Activated T-helper 17 cell treated with anti-CD3 and anti-CD28 coated beads, Interleukin-2, amount 50 U/mL, for 72 hours (primary cell): ENCODE results near the gene ELMO1. TPM values are rescaled to one million over a fixed set of nuclear protein-coding genes. Genes with fewer than 3 reads are reported as not detected.

Experiments
- ATAC-seq: fragments of 150-1000 bp; cut with Tn5 transposase; replicated peaks from 2 replicates; pipeline ENCODE4 v1.10.0; 2021; ENCODE audit warnings: mild to moderate bottlenecking, moderate library complexity
- H3K27ac Mint-ChIP-seq: one replicate; pipeline ENCODE4 v1.8.0; 2022; ENCODE audit warnings: mixed read lengths
- H3K27me3 Mint-ChIP-seq: one replicate; pipeline ENCODE4 v1.8.0; 2022; ENCODE audit warnings: mixed read lengths
- H3K36me3 Mint-ChIP-seq: one replicate; pipeline ENCODE4 v1.8.0; 2022; ENCODE audit warnings: low read depth, mild to moderate bottlenecking, mixed read lengths
- H3K4me1 Mint-ChIP-seq: one replicate; pipeline ENCODE4 v1.8.0; 2022; ENCODE audit warnings: mixed read lengths
- H3K4me3 Mint-ChIP-seq: one replicate; pipeline ENCODE4 v1.8.0; 2022; ENCODE audit warnings: mild to moderate bottlenecking, mixed read lengths
- H3K9me3 Mint-ChIP-seq: one replicate; pipeline ENCODE4 v1.8.0; 2022; ENCODE audit warnings: mixed read lengths
- total RNA-seq, 2 donors: library from RNA; stranded (reverse); gene quantifications; one replicate each; pipeline ENCODE4 v1.2.3, GENCODE V29; 2022

ELMO1 gene
- total RNA-seq, 2 donors from 2014 or later, result 77.4 to 106 TPM

DNA sequence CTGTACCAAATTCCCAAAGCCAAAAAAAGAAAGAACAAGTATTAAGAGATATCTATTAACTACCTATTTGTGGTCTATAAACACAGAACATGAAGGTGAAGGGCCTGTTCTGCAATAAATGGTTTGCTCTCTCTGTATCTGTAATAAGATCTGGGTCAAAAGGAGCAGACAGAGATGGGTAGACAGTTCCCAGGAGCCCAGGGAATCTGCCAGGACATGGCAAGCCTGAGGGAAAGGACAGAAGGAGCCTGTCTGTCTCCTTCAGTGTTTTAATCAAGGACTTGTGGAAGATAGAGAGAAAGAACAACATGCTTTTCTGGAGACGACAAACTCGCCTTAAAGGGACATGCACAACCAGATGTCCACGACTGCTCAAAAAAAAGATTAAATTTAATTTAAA, 165.7 kb downstream of the ELMO1 start:
- no peak overlapping the region for H3K27ac Mint-ChIP-seq
- H3K9me3 Mint-ChIP-seq, result no peaks in the 10 kb centered on the region
- H3K4me1 Mint-ChIP-seq, result peaks cover 16% of the 10 kb centered on the region
- no peak overlapping the region for H3K4me3 Mint-ChIP-seq
- peaks cover 7% of the 10 kb centered on the region for H3K36me3 Mint-ChIP-seq
- no peak for ATAC-seq
- H3K27me3 Mint-ChIP-seq, result no peaks in the 10 kb centered on the region

GRCh38 chr7:37282093-37282444, 166.6 kb downstream of the ELMO1 start:
- no peak overlapping the region for H3K4me3 Mint-ChIP-seq
- H3K27me3 Mint-ChIP-seq, result no peaks in the 10 kb centered on the region
- H3K4me1 Mint-ChIP-seq, result peaks cover 18% of the 10 kb centered on the region
- peaks cover 7% of the 10 kb centered on the region for H3K36me3 Mint-ChIP-seq
- H3K9me3 Mint-ChIP-seq, result no peaks in the 10 kb centered on the region
- no peak overlapping the region for H3K27ac Mint-ChIP-seq
- ATAC-seq, result no peak

DNA sequence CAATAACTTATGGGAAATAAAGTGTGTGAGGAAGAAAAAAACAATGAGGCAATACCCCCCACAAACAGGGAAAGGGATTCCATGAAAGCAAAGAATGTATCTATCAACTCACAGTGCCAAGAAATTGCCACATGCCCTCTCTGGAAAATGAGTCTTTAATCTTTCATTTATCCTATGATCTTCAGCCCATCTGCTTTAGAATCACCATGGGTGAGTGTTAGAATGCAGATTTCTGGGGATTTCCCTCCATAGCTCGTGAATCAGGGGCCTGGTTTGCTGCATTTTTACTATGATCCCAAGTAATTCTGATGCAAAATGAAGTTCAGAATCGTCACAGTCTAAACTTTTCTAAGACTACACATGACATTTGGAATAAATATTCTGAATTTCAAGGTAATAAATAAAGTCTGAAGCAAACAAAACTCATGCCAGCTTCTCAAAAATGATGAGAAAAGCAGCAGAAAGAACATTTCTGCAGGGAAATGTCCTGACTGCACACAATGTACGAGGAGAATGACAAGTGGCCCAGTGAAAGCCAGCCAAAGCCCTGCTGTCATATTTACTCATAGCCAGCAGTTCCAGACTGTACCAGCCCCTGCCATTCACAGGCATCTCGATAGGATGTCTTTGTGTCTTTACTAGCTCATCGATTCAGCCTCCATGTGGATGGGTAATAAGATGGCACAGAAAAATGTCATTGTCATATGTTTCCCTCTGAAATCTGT, 167.1 kb downstream of the ELMO1 start:
- Mint-ChIP-seq H3K36me3 (peaks cover 7% of the 10 kb centered on the region), H3K27ac (no peak overlapping the region), H3K9me3 (no peaks in the 10 kb centered on the region), H3K4me3 (no peak overlapping the region), H3K27me3 (no peaks in the 10 kb centered on the region), H3K4me1 (peaks cover 21% of the 10 kb centered on the region)
- no peak for ATAC-seq

- H3K27me3 Mint-ChIP-seq, result no peaks in the 10 kb centered on the region
- peaks cover 29% of the 10 kb centered on the region for H3K4me1 Mint-ChIP-seq
- H3K9me3 Mint-ChIP-seq, result no peaks in the 10 kb centered on the region
- no peak for ATAC-seq
- no peak overlapping the region for H3K27ac Mint-ChIP-seq
- H3K36me3 Mint-ChIP-seq, result peaks cover 22% of the 10 kb centered on the region
- no peak overlapping the region for H3K4me3 Mint-ChIP-seq
These were observed 171.2 kb downstream of the ELMO1 start for GRCh38 chr7:37277513-37277912.

DNA sequence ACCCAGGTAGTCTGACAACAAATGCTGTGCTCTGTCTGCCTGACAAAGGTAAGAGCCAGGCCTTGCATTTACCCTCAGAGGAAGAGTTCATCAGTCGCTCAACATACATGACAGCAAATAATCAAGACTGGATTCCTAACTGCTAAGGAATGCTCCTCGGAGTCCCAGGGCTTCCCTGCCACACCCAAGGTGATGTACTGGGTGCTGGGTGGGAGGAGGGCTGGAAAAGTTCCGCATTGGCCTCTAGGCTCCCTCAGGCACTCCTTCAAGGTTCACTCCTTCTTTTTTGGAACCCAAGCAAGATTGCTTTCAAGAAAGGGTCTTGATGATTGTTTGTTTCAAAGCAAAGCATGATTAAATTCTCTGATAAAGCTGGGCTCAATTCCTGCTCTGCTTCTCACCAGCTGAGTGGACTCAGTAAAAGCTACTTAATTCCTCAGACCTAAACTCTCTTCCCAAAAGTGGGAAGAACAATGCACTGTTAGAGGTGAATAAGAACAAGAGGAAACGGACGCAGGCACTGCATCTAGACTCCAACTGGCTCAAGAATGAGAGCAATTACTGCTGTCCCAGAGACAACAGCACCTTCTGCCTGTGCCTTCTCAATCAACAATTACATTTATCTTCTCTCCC, 173.5 kb downstream of the ELMO1 start:
- H3K36me3 Mint-ChIP-seq, result peaks cover 39% of the 10 kb centered on the region
- no peak for ATAC-seq
- H3K9me3 Mint-ChIP-seq, result no peaks in the 10 kb centered on the region
- H3K4me1 Mint-ChIP-seq, result peaks cover 29% of the 10 kb centered on the region
- H3K4me3 Mint-ChIP-seq, result no peak overlapping the region
- H3K27me3 Mint-ChIP-seq, result no peaks in the 10 kb centered on the region
- peak overlapping the region; percentile 6 for H3K27ac Mint-ChIP-seq

GRCh38 chr7:37273891-37274290, 174.8 kb downstream of the ELMO1 start:
- peaks cover 48% of the 10 kb centered on the region for H3K36me3 Mint-ChIP-seq
- no peak overlapping the region for H3K4me3 Mint-ChIP-seq
- no peaks in the 10 kb centered on the region for H3K9me3 Mint-ChIP-seq
- H3K27ac Mint-ChIP-seq, result no peak overlapping the region
- ATAC-seq, result no peak
- H3K4me1 Mint-ChIP-seq, result peaks cover 29% of the 10 kb centered on the region
- H3K27me3 Mint-ChIP-seq, result no peaks in the 10 kb centered on the region

DNA sequence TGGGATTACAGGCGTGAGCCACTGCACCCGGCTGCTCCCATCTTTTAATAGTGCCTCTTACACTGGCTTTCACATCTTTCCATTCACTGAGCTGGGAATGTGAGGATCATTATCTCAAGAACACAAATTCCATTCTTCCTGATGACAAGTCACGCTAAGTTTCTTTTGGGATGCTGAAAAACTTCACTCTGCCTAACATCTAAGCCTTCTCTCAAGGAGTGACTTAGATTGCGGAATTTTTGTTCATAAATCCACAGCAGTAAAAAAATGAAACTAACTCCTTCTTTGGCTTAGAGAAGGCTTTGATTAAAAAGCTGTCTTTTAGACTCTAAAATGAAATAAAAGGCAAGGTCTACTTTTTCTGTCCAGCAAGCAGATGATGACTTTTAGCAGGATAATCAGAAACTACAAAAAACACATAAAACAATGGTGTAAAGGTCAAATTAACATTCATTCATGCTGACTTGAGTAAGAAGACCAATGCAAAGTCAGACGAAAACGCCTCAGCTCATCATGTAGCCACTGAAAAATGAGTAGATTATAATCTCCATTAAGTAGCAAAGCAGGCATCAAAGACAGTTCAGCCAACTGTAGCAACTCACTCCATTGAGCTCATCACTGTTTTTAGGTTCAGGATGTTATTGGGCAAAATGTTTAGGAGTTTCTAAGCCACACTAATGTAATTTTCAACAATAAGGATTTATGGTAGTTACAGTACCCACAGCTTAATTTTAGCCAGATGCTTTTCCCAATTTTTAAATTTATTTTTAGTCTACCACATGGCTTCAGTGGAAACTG, 178.8 kb downstream of the ELMO1 start:
- ATAC-seq, result no peak

GRCh38 chr7:37267251-37267650, 181.4 kb downstream of the ELMO1 start:
- Mint-ChIP-seq H3K27ac (no peak overlapping the region), H3K27me3 (no peaks in the 10 kb centered on the region), H3K4me3 (no peak overlapping the region), H3K4me1 (peaks cover 26% of the 10 kb centered on the region), H3K9me3 (no peaks in the 10 kb centered on the region), H3K36me3 (peaks cover 54% of the 10 kb centered on the region)
- ATAC-seq, result no peak

More for the DNA sequence above, 178.8 kb downstream of the ELMO1 start:
- Mint-ChIP-seq H3K36me3 (peaks cover 72% of the 10 kb centered on the region), H3K4me3 (no peak overlapping the region), H3K27me3 (no peaks in the 10 kb centered on the region), H3K27ac (no peak overlapping the region), H3K9me3 (no peaks in the 10 kb centered on the region), H3K4me1 (peaks cover 21% of the 10 kb centered on the region)

DNA sequence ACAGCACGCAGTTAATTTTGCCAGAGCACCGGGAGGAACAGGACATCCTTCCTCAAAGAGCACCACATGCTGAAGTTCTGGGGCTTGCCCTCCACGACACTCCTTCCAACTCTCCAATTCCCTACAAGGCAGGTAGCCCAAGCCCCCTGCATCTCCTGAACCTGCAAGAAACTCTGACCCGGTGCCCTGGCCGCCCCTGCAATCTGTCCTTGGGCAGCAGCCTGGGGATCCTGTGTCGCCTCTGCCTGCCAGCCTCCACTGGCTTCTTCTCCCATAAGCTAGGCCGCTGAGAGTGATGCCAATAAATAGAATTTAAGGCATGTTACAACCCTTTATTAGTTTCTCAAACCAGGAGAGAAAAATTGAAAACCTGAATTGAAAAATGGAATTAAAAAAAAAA, 182.8 kb downstream of the ELMO1 start:
- H3K9me3 Mint-ChIP-seq, result no peaks in the 10 kb centered on the region
- H3K4me3 Mint-ChIP-seq, result no peak overlapping the region
- peaks cover 41% of the 10 kb centered on the region for H3K36me3 Mint-ChIP-seq
- H3K27ac Mint-ChIP-seq, result peak overlapping the region; percentile 21
- peaks cover 26% of the 10 kb centered on the region for H3K4me1 Mint-ChIP-seq
- ATAC-seq, result no peak
- H3K27me3 Mint-ChIP-seq, result no peaks in the 10 kb centered on the region

GRCh38 chr7:37265006-37265405, 183.7 kb downstream of the ELMO1 start:
- Mint-ChIP-seq H3K27me3 (no peaks in the 10 kb centered on the region), H3K4me1 (peaks cover 30% of the 10 kb centered on the region), H3K9me3 (no peaks in the 10 kb centered on the region), H3K36me3 (peaks cover 32% of the 10 kb centered on the region), H3K4me3 (no peak overlapping the region), H3K27ac (peak overlapping the region; percentile 21)
- ATAC-seq, result no peak

DNA sequence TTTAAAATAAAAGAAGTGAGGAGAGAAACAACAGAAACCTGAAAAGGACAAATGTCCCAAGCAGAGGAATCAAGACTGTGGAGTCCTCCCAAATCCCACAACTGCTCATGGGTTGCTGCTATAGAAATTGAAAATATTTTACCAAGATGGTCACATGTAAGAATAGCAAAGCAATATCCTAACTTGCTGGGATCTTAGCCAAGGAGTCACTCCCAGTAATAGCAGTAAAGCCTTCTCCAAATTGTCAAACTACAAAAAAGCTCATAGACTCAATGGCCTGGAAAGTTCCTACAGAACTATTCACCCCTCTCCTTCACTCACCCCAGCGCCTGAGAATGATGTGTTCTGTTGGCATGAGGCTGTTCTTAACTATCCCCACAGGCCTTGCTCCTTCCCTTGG, 186.5 kb downstream of the ELMO1 start:
- Mint-ChIP-seq H3K4me1 (peaks cover 30% of the 10 kb centered on the region), H3K27ac (no peak overlapping the region), H3K36me3 (peaks cover 40% of the 10 kb centered on the region)

GRCh38 chr7:37259319-37259821, 189.3 kb downstream of the ELMO1 start:
- peaks cover 55% of the 10 kb centered on the region for H3K36me3 Mint-ChIP-seq
- no peaks in the 10 kb centered on the region for H3K27me3 Mint-ChIP-seq
- peaks cover 24% of the 10 kb centered on the region for H3K4me1 Mint-ChIP-seq
- peak overlapping the region; percentile 1 for H3K4me3 Mint-ChIP-seq
- no peak for ATAC-seq
- H3K9me3 Mint-ChIP-seq, result no peaks in the 10 kb centered on the region
- peak overlapping the region; percentile 0 for H3K27ac Mint-ChIP-seq

More for the DNA sequence above, 186.5 kb downstream of the ELMO1 start:
- ATAC-seq, result no peak
- Mint-ChIP-seq H3K9me3 (no peaks in the 10 kb centered on the region), H3K4me3 (no peak overlapping the region), H3K27me3 (no peaks in the 10 kb centered on the region)

DNA sequence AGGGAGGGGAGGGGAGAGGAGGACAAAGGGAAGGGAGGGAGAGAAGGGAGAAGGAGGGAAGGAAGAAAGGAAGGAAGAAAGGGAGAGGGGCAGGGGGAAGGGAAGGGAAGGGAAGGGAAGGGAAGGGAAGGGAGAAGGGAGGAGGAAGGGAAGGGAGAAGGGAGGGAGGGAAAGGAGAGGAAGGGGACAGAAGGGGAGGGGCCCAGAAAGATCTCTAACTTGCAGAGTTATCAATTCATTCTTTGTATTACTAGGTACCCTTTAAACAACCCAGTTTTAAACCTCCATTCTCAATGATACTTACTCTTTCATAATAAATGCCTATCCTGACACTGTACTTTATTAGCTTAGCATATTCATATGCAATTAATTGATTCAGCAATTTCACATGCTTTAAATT, 192.0 kb downstream of the ELMO1 start:
- H3K4me3 Mint-ChIP-seq, result no peak overlapping the region
- H3K9me3 Mint-ChIP-seq, result no peaks in the 10 kb centered on the region
- peaks cover 23% of the 10 kb centered on the region for H3K4me1 Mint-ChIP-seq
- ATAC-seq, result no peak
- H3K36me3 Mint-ChIP-seq, result peaks cover 80% of the 10 kb centered on the region
- H3K27me3 Mint-ChIP-seq, result no peaks in the 10 kb centered on the region
- H3K27ac Mint-ChIP-seq, result peak overlapping the region; percentile 89

GRCh38 chr7:37255327-37255944, 193.2 kb downstream of the ELMO1 start:
- peaks cover 21% of the 10 kb centered on the region for H3K4me1 Mint-ChIP-seq

More at GRCh38 chr7:37255327-37255944, 193.2 kb downstream of the ELMO1 start:
- Mint-ChIP-seq H3K4me3 (peak overlapping the region; percentile 22), H3K27ac (peak overlapping the region; percentile 89), H3K9me3 (no peaks in the 10 kb centered on the region), H3K27me3 (no peaks in the 10 kb centered on the region), H3K36me3 (peaks cover 85% of the 10 kb centered on the region)
- ATAC-seq, result peak; percentile 58
